ENCODE data around the gene SAMD7.

SAMD7 gene

DNA sequence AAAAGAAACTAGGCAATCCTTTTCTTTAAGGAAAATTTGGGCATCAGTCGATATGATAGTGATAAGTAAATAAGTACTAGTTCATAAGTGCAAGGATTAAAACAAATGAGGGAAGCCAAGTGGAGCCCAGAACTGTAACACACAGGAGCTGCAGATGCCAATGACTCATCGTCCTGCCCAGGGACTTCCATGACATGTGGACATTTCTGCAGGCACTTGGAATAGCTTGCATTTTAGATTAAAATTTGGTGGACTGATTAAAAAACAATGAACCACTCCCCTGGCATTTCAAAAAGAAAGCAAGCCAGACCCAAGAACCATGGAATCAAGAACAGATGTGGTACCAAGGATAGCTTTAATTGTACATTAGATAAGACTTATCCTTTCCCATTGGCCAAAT lies 2.9 kb downstream of the SAMD7 start:
- DNase-seq = no peak

DNA sequence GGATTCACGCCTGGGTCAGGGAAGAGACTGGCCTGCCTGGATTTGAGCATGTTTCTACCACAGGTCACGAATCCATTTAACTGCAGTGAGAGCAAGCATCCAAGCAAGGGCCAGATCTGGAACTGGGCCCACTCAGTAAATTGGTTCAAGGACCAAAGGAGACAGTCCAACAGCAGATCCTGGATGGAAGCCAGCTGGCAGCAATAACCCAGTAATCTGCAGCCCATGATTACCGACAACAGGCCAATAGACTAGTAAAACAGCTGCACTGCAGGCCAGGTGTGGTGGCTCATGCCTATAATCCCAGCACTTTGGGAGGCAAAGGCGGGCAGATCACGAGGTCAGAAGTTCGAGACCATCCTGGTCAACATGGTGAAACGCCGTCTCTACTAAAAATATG lies 11.8 kb downstream of the SAMD7 start:
- no peak for DNase-seq

DNA sequence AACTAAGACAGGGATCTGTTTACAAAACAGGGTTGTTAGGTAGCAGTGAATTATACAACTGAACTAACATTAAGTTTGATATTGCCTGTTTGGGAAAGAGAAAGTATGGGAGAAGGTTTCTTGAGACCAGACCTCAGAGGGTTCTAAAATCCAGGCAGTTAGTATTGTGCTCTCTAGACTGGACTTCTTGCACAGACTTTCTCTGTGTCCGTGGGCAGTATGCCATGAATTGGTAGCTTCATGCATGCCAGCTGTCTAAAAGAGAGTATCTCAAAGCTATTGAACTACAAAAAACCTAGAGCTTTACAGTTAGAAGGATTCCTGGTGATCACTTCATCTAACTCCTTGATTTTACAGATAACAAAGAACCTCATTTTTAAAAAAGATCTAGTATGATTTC lies 12.5 kb downstream of the SAMD7 start:
- DNase-seq = no peak

DNA sequence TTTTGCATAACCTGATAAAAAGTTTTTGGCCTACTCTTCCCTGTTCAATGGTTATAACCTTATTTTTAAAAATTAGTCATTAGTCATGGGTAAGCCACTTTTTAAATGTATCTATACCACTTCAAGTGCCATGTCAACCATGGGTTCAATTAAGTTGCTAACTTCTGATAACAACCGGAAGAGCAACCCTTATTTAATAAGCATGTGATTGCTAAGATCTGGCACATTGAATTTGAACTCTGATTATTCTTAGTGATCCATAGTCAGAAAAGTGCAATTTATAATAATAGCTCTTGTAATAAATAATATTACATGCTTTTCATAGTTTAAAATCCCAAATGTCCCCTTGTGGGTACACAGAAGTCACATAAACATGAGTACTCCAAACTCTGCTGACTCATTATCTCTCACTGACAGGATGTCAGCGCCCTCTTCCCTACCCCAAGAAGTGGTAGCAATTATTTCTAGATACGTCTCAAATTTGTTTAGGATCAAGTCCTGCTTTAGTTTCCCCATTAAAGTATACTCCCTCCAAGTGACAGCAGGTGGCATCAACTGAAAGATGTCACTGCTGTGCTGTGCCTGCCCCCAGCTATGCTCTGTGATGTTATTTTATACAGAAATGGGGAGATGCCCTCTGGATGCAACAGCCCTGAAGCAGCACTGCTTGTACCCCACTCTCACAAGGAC lies 18.6 kb downstream of the SAMD7 start:
- no peak for DNase-seq

DNA sequence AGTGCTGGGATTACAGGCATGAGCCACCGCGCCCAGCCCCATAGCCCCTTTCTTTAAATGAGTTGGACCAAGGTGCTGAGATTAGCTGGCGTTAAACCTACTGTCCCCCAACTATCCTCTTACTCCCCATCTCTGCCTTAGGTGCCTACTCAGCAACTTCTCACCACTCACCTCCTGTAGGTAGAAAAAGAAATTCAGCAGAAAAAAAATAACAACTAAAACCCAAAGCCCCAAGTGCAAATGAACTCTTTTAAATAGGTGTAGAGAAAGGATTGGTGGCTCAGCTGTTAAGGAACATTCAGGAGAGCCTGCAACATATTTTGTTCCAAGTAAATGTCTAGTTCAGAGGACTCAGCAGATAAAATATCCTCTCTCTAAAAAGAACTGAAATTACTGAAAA lies 19.5 kb downstream of the SAMD7 start:
- DNase-seq = no peak

DNA sequence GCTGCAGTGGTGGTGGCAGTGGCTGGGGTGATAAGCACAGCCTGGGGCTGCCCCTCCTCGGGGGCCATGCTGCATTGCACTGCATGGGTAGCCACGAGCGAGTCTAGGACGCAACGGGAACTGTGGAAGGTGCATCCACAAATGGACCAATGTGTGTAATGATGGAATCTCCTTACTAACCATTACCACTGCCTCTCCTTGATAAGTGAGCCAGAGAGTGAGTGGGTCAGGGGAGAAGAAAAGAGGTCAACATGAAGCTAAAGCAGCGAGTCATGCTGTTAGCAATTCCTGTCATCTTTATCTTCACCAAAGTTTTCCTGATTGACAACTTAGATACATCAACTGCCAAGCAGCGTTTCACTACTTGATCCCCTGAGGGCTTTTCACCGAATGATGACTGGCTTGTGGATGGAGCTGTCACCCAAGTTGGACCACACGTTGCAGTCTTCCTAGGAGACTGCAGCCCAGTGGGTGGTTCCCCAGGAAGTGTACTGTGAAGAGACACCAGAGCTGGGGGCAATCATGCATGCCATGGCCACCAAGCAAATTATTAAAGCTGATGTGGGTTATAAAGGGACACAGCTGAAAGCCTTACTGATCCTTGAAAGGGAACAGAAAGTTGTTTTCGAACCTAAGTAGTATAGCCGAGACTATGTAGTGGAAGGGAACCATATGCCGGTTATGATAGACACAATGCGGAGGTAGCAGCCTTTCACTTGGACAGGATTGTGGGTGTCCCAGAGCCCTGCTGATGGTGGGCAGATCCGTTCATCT lies 20.6 kb downstream of the SAMD7 start:
- no peak for DNase-seq

DNA sequence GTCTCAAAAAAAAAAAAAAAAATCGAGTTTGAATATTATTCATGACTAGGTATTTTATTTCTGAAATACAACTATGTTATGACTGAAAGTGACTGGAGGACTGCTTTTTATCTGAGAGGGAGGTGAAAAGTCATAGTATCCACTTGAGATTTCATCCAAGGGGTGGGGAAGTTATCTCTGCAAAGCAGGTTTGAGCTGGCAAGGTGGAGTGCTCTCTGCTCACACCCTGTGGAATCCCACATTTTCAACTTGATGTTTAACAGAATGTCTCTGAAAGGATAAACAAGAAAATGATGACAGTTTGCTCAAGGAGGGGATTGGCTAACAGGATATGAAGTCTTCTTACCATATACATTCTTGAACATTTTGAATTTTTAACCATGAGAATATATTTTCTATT lies 27.9 kb downstream of the SAMD7 start:
- no peak for DNase-seq

DNA sequence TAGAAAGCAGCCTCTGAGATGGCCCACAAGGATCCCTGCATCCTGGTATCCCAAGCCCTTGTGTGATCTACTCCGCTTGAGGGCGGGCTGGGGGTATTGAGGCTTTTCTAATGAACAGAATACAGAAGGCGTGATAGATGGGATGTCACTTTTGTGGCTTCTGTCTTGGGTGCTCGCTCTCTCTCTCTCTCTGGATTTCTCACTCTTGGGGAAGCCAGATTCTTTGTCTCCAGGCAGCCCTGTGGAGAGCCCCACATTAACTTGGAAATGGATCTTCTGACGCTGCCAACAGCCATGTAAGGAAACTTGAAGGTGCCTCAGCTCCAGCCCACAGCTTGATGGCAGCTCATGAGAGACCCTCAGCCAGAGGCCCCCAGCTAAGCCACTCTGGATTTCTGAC lies 28.4 kb downstream of the SAMD7 start:
- no peak for DNase-seq

DNA sequence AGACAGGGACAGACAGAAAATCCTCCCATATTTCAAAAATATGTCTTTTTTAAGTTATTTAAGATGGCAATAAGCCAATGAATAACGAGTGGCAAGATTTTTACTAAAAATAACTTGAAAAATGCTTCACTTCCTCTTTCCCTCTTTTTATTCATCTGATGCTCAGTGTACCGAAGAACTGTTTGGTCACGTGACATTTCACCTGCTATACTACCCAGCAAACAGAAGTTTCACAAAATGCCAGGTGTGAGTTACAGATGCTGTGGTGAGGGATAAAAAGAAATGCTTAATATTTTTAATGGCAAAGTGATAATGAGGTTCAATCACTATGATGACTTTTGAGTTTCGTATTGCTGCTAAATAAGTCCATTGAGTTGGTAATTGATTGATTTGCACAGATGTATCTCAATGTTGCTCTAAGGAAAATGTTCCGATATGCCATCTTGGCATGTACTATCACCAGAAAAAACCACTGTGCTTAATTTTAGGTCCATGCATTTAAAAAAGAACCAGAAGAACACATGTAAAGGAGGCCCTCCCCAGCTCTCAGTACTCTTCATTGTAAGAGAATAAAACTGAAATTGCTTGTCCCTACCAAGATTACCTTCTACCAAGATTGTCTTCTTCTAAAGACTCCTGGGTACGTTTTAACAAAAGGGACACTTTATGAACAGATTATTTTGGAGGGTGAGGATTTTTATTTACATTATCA lies 29.3 kb downstream of the SAMD7 start:
- DNase-seq = no peak

DNA sequence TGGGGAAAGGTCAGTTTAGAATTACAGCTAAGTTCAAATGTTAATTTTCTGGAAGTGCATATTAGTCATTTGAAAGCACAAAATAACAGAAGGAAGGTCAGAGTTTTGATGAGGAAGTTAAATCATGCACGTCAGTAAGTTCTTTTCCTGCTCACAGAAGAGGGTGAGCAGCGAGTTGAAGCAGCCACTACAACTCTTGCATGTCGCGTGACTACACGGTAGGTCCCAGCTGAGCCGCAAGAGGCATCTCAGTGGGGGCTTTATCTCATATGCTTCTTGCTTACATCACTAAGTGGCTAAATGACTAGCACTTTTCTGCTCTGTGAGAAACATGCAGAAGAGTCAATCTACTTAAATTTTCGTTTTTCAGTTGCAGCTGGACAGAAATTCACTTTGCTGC lies 33.9 kb downstream of the SAMD7 start:
- peak; percentile 7 for DNase-seq

DNA sequence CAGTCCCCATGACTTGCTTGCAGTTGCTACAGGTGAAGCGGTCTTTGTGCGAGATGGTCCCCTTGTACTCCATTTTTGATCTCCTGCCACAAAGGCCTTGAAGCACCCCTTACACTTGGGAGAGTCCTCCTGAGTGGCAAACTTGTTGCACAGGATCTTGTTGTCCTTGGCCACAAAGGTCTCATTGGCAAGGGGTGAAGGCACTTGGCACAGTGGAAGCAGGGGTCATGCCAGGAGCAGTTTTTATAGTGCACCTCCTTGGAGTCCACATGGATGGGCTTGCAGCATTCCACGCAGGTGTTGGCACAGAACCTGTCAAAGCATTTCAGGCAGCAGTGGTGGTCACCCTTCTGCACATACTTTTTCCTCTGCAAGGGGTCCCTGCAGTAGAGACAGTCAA lies 35.0 kb downstream of the SAMD7 start:
- DNase-seq = no peak

DNA sequence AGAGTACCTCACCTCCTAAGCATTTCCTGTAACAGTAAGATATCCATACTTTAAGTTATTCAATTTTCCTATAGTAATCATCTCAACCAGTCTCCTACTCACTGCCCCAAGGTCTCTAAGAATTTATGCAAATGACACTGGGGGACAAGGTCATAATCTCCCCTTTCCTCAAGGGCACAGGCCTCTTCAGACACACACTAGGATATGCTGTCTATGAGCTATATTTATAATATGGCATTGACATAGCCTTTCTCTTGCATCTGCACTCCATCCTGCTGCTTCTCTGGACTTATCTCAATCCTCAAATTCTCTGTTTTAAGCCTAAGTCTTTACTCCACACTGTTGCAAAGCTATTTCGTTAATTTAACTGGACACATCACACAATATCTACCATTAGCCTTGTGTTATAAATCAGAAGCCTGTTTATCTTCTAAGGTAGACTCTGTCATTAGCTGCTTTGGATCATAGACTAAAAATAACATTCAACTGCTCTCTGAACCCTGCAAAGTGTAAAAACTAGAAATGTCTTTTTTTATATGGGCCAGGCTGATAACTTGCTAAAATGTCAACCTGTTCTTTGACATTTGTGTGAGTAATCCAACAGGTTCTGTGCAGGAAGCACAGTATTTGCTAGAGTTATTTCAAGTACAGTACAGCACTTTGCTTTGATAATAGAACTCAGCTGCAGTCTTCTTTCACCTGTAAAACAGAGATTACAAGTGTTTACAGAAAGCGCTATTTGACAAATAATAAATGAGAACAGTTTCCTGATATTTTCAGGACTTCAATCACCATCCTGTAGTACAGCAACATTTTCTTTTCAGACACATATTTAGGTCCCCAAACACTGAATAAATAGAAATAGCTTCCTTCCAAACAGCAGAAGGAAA lies 37.4 kb downstream of the SAMD7 start:
- no peak for DNase-seq

DNA sequence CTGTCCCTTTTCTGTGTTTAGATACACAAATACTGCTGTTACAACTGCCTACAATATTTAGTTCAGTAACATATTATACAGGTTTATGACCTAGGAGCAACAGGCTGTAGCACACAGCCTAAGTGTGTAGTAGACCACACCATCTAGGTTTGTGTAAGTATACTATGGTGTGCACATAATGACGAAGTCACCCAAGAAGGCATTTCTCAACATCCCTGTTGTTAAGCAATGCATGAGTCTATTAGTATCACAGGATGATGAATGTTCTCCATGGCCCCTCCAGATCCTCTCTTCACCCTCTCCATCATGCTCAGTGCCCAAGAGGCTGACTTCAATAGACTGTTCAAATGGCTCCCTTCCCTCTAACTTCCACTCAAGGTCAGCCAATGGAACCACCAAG lies 40.7 kb downstream of the SAMD7 start:
- no peak for DNase-seq

DNA sequence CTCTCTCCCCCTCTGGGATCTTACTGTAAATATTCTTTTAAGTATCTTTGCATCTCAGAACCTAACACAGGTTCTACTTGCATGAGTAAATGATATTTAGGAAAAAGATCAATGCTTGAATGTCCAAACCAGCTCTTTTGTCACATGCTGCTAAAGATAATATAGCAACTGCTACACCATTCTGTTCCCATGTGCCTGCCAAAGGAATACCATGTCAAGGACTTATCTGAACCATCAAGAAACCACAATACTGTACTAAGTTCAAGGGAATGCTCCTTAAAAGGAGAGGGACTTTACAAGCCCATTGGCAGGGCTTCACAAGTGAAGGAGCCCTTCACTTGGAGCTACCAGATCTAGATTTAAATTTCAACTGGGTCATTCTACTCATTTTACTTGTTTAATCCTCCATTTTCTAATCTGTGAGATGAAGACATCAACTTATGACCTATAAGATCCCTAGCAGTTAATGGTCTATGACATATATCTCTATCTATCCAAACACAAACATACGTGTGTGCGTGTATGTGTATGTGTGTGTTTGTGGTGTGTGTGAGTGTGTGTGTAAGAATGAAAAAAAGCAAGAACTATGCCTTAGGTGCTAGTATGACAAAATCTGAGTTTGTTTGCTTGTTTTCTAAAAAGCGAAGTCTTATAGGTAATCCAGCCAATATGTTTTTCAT lies 42.2 kb downstream of the SAMD7 start:
- DNase-seq = no peak

DNA sequence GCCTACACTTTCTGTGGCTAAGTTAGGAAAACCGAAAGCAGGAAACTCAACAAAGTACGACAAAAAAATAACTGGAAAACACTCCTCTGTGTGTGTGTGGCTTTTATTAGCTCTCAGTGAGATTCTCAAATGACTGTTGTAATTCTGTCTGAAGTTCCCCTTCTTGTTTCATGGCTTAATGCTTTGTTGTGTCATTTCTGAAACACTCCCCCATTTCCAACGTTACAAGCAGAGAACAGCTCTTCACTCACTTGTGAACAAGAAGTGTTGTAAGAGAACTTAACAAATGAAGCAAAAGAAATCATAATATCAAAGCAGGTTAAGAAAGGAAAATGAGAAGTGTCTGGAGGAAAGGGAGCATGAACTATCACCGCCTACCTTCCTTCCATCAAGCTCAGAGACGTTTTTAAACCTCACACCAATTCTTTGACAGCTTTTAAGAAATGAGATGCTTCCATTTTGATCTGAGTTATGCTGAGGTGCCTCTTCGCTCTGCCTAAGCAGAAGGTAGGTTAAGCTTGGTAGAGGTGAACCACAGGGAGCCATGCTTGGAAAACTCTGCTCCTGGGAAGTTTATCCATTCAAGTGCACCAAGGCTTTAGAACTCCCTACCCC lies 42.9 kb downstream of the SAMD7 start:
- DNase-seq = no peak

DNA sequence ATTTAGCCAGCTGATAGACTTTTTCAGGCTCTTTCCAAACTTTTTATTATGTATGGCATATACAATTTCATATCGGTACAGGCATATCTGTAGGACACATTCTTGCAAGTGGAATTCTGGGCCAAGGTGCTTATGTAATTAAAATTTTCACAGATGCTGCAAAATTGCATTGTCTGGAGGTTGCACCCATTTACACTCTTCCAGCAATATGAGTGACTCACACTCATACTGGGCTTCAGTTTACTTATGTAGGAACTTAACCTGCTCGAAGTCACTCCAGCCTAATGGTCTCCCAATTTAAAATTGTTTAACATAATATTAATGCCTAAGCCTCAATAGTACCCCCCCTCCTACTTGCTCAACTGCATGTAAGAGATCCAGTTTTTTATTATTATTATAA lies 44.0 kb downstream of the SAMD7 start:
- no peak for DNase-seq

DNA sequence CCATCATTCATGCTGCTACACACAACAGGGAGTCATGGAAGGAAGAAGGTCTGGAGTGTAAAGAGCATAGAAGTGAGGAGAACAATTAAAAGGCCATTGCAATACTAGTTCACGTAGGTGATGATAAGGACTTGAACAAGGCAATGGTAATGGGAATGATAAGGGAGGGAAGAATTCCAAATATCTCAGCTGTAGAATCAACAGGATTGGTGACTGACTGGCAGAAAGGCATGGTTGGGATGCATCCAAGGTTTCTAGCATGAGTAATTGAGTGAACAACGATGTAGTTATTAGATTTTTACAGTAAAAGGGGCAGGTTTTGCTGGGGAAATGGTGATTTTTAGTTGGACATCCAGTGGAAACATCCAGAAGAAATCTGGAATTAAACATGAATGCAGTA lies 52.8 kb downstream of the SAMD7 start:
- no peak for DNase-seq

DNA sequence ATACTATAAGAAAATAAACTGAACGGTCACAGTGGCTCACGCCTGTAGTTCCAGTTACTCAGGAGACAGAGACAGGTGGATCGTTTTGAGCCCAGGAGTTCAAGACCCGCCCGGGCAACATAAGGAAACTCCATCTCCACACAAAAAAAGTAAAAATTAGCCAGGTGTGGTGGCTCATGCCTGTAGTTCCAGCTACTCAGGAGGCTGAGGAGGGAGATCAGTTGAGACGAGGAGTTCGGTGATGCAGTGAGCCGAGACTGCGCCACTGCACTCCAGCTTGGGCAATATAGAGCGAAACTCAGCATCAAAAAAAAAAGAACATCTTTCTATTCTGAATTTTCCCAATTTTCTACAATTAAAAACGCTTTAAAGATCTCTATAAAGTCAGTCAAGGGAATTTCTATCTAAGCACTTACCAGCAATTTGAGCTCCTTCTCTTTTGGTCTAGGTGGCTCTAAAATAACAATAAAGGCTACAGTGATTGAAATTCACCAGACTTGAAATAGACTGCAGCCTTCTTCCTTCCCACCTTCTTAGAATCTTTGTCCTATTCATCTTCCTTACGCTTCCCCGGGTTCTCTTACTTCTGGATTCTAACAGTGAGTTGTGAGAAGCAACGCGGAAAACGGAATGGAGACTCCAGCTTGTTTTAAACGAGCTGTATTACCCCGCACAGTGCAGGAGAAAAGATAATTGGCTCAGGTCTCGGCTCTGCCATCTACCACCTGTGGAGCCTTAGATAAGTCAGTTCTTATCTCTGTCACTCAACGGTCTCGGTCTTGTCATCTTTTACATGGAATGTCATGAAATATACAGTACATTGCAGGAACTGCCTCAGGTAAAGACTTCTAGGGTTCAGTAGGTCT lies 54.4 kb downstream of the SAMD7 start:
- DNase-seq = no peak

DNA sequence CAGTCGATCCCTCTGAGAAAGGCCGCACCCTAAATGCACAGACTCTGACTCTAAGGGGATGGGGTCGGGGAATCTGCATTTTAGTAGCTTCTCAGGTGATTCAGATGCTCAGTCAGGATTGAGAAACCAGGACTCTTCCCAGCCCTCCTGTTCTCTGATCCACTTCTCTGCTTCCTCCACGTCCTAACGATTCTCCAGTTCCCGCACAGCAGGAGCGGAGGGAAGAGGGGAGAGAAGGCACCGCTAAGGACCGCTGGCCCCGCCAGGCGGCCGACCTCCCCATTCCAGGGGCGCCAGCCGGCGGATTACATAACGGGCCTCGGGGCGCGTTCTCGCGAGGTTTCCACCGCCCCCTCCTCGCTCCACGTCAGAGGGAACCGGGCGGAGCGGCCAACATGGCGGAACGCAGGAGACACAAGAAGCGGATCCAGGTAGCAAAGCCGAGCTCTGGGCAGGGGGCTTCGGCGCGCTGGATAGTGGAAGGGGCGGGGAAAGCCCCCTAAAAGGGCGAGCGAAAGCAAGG lies 55.1 kb downstream of the SAMD7 start, which contains the start of gene SEC62:
SEC62 (plus strand) TSS at position 380 of the 523 bp plus-strand sequence; CDS start at position 396, 16 bp downstream.
- peak; percentile 95 for DNase-seq

Measured in CD4-positive, alpha-beta T cell treated with Interleukin-10 for 1 hour (primary cell).